NOMO-1 treated with DMSO at 0.1 percent for 48 hours (cell line): ENCODE results near the gene PUS7L.

Experiments used
- DNase-seq: peaks from one replicate; lab custom pipeline; 2025; ENCODE audit not compliant: unreplicated experiment; lab: John Stamatoyannopoulos, UW

PUS7L gene

DNA sequence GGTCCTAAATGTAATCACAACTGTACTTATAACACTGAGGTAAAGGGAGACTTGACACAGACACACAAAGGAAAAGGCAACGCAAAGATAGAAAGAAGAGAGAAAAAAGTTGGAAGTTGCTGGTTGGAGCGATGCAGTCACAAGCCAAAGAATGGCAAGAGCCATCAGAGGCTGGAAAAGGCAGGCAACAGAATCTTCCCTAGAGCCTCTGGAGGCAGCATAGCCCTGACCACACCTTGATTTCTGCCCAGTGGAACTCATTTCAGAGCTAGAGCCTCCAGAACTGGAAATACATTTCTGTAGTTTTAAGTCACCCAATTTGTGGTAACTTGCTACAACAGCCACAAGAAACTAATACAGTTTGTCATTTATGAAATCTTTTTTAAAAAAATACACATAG, 89.2 kb downstream of the PUS7L start:
- DNase-seq = no peak
